HG03025 (cell line): Measurements from ENCODE around the gene ELANE.
"Not testable (repeated sequence)": the region's sequence is repeated elsewhere in the genome, so short reads cannot be mapped to it uniquely, and the experiment has no call there.

ENCODE experiments used
- ATAC-seq: cut with Tn5 transposase; IDR thresholded peaks from one replicate; pipeline ENCODE4 v1.9.1; 2021; ENCODE audit warnings: mild to moderate bottlenecking, moderate library complexity; ENCODE audit not compliant: unreplicated experiment, low FRiP score

Gene ELANE

DNA sequence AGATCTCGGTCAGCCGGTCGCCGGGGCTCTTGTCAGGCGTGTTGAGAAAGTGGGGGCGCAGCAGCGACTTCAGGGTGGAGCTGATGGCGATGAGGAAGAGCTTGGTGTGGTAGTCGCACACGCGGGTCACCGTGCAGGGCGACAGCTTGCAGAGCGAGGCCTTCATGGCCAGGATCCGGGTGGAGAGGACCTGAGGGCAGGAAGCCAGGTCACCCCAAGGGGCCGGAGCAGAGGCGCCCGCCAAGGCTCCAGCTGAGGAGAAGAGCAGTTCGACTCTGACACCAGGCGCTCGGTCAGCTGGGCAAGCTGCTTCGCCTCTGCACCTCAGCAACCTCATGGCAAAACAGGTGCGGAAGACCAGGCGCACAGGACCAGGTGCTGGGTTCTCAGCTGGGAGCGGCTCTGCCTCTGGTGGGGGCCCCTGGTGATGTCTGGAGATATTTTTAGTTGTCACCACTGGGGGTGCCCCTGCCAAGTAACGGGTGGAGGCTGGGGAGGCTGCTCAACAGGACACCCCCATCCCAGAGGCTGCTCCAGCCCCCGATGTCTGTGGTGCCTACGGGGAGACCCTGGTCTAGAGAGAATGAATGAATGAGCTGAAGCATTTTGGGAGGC, 23.3 kb downstream of the ELANE start:
- no peak for ATAC-seq

DNA sequence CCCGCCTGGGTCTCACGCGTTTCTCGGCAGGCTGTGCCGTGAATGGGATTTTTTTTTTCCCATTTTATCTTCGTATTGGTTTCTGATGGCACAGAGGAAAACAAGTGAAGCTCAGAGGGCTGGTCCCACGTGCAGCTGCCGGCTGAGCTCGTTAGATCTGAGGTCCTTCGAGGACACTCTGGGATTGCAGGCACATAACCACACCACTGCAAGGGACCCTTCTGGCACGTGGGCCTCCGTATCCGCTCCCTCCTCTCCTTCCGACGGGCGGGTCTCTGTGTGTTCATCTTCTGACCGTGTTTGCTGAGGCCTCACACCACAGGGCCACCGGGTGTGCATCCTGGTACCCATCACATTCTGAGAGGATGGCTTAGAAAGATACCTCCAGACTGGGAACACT, 24.0 kb downstream of the ELANE start:
- ATAC-seq, result no peak

DNA sequence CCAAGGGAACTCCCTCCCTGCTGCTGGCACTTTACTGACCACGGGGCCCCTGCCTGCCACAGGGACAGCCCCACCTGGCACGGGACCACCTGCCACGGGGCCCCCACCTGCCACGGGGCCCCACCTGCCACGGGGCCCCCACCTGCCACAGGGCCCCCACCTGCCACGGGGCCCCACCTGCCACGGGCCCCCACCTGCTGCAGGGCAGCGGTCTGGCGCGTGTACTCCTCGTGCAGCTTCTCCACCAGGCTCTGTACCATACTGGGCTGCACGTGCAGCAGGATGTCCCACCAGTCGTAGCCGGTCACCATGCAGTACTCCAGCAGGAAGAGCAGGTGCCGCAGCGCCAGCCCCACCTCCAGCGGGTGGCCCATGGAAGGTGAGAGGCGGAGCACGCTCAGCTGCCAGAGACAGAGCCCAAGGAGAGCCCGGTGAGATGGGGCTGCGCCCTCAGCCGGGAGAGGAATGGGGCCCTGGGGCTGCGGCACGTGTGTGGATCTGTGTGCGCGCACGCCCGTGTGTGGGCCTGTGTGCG, 24.7 kb downstream of the ELANE start:
- ATAC-seq, result no peak

GRCh38 chr19:877992-878660, 26.0 kb downstream of the ELANE start:
- ATAC-seq, result not testable (repeated sequence)

- ATAC-seq, result not testable (repeated sequence)
Observed at GRCh38 chr19:878751-879561, 26.9 kb downstream of the ELANE start.

DNA sequence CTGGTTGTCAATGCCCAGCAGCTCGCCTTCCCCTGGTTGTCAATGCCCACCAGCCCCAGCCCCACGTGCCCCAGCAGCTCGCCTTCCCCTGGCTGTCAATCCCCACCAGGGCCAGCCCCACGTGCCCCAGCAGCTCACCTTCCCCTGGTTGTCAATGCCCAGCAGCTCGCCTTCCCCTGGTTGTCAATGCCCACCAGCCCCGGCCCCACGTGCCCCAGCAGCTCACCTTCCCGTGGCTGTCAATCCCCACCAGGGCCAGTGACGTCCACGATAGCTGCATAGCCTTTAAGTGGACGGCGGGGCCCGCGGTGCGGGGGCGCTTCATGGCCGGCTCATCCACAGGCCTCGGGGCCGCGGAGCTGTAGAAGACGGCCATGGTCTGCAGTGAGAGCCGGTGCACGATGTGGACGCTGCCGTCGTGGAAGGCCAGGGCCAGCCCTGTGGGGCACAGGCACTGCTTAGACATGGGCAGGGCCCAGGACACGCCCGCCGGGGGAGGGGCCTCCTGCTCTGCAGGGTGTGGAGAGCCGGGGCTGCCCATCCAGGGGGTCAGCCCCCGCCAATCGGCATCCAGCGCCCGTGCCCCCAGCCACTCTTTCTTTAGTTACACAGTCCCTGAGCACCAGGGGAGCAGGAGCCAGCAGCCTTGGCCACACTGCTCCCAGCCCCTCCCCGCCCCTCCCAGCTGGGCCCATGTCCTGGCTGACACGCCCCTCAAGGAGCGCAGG, 27.8 kb downstream of the ELANE start:
- ATAC-seq, result no peak

DNA sequence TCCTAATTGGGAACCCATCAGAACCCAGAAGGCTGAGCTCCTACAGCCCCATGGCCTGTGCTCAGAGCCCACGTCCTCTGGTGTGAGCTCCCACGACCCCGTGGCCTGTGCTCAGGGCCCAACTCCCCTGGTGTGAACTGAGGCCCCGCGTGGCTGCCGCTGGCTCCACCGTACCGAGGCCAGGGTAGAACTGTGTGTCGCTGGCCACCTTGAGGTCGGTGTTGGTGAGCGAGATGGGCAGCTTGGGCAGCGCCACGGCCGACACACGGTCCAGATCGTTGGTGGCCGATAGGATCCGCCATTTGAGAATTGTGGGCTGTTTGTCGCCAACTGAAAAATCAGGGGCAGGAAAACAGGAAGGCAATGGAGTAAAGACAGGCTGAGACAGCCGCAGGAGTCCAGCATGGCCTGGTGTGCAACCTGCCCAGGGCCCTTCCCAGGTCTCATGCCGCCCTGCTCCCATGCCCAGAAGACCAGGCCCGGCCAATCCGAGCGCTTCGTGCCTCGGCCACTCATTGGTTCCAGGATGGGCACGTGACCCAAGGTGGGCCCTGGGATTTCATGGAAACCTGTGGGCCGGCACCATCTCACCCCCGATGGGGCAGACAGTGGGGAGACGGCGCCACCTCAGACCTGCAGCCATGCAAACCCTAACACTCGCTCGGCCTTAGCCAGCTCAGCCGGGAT, 29.4 kb downstream of the ELANE start:
- no peak for ATAC-seq

DNA sequence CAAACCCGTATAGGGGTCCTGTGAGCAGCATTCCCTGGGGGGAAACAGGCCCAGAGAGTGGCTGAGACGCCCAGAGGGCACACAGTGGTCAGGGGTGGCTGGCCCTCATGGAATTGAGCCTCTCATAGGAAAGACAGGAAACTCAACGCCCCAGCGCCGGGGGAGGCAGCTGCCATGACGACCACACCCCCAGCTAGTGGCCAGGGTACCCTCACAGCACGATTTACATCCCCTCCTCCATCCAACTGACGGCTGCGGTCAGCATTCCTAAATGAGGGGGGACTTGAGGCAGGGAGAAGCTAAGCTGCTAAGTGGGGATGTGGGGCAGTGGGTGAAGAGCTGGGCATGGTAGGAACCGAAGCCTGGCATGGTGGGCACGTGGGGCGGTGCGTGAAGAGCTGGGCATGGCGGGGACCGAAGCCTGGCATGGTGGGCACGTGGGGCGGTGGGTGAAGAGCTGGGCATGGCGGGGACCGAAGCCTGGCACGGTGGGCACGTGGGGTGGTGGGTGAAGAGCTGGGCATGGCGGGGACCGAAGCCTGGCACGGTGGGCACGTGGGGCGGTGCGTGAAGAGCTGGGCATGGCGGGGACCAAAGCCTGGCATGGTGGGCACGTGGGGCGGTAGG, 30.9 kb downstream of the ELANE start:
- no peak for ATAC-seq

DNA sequence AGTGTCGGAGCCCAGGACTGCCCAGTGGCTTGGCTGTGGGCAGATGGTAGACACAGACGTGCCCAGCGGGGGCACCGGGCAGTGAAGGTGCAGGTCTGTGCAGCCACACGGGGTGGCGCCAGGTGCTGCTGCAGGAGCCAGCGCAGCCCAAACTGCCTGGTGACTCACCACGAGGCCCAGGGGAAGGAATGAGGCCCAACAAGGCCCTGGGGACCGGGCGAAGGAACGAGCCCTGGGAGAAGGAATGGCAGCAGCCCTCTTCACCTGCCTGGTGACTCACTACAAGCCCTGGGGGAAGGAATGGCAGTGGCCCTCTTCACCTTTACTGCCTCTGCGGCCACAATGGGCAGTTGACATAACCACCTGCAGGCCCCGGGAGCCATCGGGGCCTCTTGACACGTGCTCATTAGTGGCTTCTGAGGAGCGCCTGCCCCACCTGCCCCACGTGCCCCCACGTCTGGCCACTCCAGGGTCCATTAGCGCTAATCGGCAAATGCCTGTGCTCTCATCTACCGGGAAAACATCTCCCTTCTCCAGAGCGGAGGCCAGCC, 31.6 kb downstream of the ELANE start:
- ATAC-seq, result no peak

- no peak for ATAC-seq
Observed at GRCh38 chr19:884420-885211, 32.5 kb downstream of the ELANE start.

DNA sequence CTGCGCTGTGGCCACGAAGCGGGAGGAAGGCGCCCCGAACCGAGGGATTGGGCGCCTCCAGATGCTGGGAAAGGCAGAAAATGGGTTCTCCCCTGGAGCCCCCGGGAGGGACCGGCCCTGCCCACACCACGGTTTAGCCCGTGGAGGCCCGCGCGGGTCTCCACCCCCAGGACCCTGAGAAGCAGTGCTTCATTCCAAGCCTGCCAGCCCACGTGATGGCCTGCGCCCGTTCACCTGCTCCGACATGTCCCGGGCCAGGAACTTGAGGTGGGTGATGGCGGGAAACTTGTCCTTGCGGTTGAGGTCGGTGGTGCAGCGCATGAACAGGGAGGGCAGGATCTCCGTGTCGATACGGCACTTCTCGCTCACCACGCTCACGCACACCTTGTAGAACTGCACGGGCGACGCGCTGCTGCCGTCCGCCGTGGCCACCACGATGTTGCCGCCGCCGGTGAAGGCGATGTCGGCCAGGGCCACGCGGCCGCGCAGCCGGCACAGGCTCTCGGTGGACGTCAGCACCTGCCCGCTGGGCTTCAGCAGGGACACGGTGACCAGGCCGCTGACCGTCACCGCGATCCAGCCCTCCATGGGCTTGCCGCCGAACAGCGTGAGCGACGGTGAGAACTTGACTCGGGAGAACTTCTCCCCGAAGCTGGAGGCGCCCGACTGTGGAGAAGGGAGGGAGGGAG, 33.6 kb downstream of the ELANE start:
- no peak for ATAC-seq

GRCh38 chr19:887072-887471, 35.0 kb downstream of the ELANE start:
- ATAC-seq, result no peak

- ATAC-seq, result no peak
Observed at GRCh38 chr19:887599-887998, 35.5 kb downstream of the ELANE start.

DNA sequence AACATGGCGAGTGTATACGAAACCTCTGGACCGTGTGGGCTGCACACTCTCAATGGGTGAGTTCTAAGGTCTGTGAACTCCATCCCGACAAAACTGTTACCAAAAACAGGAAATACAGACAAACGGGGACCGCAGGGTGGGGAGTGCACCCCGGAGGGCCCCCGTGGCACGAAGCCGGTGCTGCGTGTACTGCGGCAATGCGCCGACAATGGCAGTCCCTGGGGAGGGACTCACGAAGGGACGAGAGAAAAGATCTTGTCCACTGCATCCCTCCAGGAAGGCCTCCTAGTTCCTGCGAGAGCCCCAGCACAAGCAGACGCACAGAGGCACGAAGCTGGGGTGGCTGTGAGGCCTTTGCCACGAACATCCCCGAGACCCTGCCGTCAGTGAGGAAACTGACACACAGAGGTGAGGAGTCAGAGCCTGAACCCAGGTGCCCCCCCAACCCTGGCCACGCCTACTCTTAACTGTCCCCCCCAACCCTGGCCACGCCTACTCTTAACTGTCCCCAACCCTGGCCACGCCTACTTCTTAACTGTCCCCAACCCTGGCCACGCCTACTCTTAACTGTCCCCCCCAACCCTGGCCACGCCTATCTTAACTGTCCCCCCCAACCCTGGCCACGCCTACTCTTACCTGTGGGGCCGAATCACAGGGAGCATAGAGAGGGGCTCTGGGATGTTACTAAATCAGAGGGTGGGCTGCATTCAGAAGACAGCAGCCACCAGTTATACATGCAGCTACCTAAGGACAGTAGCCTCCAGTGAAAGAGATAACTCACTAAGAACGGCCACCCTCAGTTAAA, 36.7 kb downstream of the ELANE start:
- no peak for ATAC-seq

DNA sequence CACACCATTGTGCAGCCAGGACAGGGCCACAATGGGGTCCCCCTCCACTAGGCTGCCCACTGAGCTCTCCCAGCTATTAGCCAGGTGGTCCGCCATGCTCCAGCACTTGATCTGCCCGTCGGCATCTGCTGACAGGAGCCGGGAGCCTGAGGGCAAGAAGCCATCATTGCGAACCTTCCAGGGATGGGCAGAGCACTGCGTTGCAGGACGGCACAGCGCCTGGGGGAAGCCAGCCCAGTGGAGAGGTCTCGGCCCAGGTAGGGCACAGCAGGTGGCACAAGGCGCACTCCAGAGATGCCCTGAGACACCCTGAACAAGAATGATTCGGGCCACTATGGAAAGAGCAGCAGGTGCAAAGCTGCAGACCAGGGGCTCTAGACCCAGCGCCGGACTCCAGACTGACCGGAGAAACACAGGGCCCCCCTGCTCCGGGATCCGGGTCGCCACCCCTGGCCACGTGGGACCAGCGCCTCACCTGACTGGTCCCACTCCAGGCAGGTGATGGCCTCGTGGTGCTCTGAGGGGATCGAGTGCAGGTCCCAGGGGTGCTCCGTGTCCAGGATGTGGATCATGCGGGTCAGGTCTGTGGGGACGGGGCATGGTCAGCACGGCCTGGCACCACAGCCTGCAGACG, 37.7 kb downstream of the ELANE start:
- ATAC-seq, result no peak

- no peak for ATAC-seq
Observed at GRCh38 chr19:890831-891230, 38.7 kb downstream of the ELANE start.
